A673 (cell line): ENCODE measurements around the gene TFEC.

ENCODE experiments used
- EZH2 ChIP-seq: fragments of 200-600 bp; sonication (generic); IDR thresholded peaks from 2 replicates; pipeline ENCODE4 v1.6.1; 2017; ENCODE audit warnings: borderline replicate concordance, low read depth, mild to moderate bottlenecking, mixed read lengths, antibody characterized with exemption, low read length; ENCODE audit not compliant: poor library complexity, severe bottlenecking
- TF ChIP-seq, protein P1 (sequence below): fragments of 300-800, 200-600 bp; sonication (generic); conservative IDR thresholded peaks from 2 replicates; pipeline ENCODE4 v1.5.1; 2017; ENCODE audit warnings: low read depth, mild to moderate bottlenecking, antibody characterized with exemption, low read length, moderate library complexity, mixed read lengths

DNA sequence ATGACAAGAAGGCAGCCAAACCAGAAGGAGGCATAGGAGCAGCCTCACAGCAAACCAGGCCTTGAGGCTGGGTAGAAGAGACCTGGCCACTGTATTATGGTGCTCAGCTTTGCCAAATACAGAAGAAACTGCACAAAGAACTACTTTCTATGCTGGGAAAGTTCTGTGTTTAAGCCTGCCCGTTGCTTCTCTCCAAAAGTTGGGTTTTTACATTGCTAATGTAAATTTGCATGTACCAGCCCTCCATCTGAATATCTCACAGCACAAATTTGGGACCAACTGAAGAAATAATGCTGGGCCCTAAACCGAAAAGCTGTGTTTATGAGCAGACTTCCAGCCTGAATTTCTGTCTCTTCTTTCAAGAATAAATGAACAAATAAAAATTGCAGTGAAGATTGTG lies 145.0 kb downstream of the TFEC start:
- TF ChIP-seq, protein P1, sequence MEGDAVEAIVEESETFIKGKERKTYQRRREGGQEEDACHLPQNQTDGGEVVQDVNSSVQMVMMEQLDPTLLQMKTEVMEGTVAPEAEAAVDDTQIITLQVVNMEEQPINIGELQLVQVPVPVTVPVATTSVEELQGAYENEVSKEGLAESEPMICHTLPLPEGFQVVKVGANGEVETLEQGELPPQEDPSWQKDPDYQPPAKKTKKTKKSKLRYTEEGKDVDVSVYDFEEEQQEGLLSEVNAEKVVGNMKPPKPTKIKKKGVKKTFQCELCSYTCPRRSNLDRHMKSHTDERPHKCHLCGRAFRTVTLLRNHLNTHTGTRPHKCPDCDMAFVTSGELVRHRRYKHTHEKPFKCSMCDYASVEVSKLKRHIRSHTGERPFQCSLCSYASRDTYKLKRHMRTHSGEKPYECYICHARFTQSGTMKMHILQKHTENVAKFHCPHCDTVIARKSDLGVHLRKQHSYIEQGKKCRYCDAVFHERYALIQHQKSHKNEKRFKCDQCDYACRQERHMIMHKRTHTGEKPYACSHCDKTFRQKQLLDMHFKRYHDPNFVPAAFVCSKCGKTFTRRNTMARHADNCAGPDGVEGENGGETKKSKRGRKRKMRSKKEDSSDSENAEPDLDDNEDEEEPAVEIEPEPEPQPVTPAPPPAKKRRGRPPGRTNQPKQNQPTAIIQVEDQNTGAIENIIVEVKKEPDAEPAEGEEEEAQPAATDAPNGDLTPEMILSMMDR: no peak
- TF ChIP-seq EZH2: no peak
